ENCODE measurements around the gene OR4N2. TPM values are rescaled to one million over a fixed set of nuclear protein-coding genes. Genes with fewer than 3 reads are reported as not detected.
"Not testable (repeated sequence)": the region's sequence is repeated elsewhere in the genome, so short reads cannot be mapped to it uniquely, and the experiment has no call there.

The OR4N2 gene
- total RNA-seq, 4 donors from 2014 or later: not detected

DNA sequence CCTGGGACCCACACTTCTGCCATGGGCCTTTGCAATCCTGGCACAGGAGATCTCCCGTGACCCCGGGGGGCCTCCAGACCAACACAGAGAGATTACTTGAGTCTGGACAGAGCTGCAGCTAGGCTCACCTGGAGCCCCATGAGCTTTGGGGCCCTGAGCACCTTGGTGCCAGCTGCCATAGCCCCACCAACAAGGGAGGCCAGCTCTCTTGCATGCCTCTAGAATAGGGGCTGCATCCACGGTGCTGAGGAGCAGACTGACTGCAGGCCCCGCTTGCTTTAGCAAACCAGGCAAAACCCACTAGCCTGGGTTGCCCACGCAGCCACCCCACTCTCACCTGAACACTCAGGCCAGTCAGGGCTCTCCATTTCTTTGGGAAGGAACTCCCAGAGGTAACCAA is 3.7 kb upstream of the OR4N2 start:
- H3K36me3 ChIP-seq: no peaks in the 10 kb centered on the region
- no peaks in the 10 kb centered on the region for H3K4me1 ChIP-seq
- TF ChIP-seq, protein P1, sequence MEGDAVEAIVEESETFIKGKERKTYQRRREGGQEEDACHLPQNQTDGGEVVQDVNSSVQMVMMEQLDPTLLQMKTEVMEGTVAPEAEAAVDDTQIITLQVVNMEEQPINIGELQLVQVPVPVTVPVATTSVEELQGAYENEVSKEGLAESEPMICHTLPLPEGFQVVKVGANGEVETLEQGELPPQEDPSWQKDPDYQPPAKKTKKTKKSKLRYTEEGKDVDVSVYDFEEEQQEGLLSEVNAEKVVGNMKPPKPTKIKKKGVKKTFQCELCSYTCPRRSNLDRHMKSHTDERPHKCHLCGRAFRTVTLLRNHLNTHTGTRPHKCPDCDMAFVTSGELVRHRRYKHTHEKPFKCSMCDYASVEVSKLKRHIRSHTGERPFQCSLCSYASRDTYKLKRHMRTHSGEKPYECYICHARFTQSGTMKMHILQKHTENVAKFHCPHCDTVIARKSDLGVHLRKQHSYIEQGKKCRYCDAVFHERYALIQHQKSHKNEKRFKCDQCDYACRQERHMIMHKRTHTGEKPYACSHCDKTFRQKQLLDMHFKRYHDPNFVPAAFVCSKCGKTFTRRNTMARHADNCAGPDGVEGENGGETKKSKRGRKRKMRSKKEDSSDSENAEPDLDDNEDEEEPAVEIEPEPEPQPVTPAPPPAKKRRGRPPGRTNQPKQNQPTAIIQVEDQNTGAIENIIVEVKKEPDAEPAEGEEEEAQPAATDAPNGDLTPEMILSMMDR (IDR thresholded peaks at IDR 0.05): no peak
- TF ChIP-seq POLR2A (IDR thresholded peaks at IDR 0.05): no peak
- H3K4me3 ChIP-seq: no peak overlapping the region
- H3K27me3 ChIP-seq: no peaks in the 10 kb centered on the region
- no peaks in the 10 kb centered on the region for H3K9me3 ChIP-seq
- DNase-seq: no peak
- no peak overlapping the region for H3K27ac ChIP-seq

DNA sequence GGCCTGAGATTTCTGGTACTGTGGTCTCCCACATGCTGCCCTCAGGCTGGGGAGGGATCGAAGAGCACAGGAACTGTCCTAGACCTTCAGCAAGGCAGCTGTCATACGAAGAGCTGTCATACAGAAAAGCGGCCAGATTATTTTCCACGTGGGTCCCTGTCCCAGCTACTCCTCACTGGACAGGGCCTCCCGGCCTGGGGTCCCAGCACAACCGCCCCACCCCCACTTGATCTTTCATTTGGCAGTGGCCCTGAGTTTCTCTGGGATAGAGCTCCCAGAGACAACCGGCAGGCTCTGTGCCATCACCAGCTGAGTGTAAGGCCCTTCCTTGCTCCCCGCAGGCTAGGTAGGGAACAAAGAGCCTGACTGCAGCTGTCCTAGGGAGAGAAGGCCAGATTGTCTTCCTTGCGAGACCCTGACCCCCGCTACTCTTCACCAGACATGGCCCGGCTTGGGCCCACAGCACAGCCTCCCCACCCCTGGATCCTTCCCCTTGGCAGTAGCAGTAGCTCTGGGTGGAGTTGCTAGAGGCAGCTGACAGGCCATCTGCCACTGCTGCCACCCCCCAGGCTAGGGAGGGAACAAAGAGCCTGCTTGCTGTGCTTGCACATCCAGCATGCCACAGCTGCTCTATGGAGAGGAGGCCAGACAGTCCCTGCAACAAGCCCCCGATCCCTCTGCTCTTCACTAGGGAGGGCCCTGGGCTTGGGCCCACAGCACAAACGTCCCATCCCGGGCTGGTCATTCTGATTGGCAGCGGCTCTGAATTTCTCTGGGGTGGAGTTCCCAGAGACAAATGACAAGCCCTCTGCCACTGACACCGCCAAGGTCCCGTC is 3.1 kb upstream of the OR4N2 start:
- DNase-seq: no peak
- peaks cover 0 to 2% (median 0%) of the 10 kb centered on the region in 4 donors for H3K9me3 ChIP-seq
- TF ChIP-seq POLR2A (IDR thresholded peaks at IDR 0.05): no peak
- TF ChIP-seq, protein P1 (IDR thresholded peaks at IDR 0.05): no peak
- no peak overlapping the region for H3K27ac ChIP-seq
- no peak overlapping the region for H3K4me3 ChIP-seq
- H3K36me3 ChIP-seq: no peaks in the 10 kb centered on the region
- no peaks in the 10 kb centered on the region for H3K27me3 ChIP-seq
- H3K4me1 ChIP-seq: no peaks in the 10 kb centered on the region

DNA sequence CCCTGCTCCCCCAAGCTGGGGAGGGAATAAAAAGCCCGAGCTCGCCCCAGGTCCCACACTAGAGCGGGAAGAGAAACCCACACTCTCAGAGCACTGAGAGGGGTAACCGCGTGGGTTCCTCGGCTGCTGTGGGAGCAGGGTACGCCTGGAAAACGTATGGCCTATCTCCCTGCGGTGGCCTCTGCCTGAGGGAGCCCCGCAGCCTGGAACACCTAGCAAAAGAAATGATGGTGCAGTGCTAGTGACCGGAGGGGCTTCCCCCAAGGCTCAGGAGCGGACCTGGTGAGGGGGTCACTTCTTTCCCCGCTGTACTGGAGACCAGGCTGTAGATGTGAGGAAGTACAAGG is 2.5 kb upstream of the OR4N2 start:
- no peaks in the 10 kb centered on the region for H3K36me3 ChIP-seq
- peaks cover 0 to 8% (median 0%) of the 10 kb centered on the region in 4 donors for H3K9me3 ChIP-seq
- no peak overlapping the region for H3K27ac ChIP-seq
- H3K4me3 ChIP-seq: no peak overlapping the region
- H3K27me3 ChIP-seq: no peaks in the 10 kb centered on the region
- H3K4me1 ChIP-seq: no peaks in the 10 kb centered on the region
- TF ChIP-seq POLR2A (IDR thresholded peaks at IDR 0.05): no peak
- TF ChIP-seq, protein P1 (IDR thresholded peaks at IDR 0.05): no peak
- DNase-seq: no peak

DNA sequence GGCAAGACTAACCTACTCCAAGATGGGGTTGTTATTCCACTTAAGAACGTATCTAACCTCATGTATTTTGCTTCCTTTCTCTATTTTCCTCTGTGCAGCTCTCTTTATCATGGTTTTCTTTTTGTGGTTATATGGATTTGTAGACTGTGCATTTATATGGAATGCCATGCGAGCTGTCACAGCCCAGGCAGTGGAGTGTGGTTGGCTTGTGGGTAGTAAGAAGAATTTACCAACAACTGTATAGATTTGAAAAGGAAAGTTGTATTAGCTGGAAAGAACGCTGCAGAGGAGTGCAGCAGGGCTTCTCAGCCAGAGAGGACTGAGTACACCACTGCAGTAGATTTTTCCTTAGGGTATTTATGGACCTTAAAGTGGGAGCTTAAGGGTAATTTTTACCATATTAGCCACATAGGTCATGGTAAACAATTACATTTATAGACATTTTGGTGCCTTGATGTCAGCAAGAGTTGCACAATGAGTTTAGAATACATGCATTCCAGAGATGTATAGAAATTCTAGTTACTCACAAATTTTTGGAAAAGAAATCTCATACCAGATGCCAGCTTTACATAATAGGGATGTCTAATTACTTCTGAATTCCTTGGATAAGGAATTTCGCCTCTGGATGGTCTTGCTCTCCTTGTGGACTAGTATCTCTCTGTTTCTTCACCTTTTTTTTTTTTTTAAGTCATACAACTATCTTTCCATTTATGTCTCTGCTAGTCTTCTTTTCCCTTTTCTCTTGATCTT is 9.8 kb downstream of the OR4N2 start:
- not testable (repeated sequence) for H3K27ac ChIP-seq, DNase-seq, H3K9me3 ChIP-seq, H3K27me3 ChIP-seq, H3K36me3 ChIP-seq, H3K4me3 ChIP-seq, H3K4me1 ChIP-seq

DNA sequence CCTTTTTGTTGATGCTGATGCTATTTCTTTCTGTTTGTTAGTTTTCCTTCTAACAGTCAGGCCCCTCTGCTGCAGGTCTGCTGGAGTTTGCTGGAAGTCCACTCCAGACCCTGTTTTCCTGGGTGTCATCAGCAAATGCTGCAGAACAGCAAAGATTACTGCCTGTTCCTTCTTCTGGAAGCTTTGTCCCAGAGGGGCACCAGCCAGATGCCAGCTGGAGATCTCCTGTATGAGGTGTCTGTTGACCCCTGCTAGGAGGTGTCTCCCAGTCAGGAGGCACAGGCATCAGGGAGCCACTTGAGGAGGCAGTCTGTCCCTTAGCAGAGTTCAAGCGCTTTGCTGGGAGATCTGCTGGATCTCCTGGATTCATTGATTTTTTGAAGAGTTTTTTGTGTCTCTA is 16.3 kb downstream of the OR4N2 start:
- not testable (repeated sequence) for H3K4me1 ChIP-seq, H3K27ac ChIP-seq, H3K27me3 ChIP-seq, DNase-seq, H3K4me3 ChIP-seq, H3K36me3 ChIP-seq
- H3K9me3 ChIP-seq: peaks cover 0 to 12% (median 5%) of the 10 kb centered on the region in 4 donors

DNA sequence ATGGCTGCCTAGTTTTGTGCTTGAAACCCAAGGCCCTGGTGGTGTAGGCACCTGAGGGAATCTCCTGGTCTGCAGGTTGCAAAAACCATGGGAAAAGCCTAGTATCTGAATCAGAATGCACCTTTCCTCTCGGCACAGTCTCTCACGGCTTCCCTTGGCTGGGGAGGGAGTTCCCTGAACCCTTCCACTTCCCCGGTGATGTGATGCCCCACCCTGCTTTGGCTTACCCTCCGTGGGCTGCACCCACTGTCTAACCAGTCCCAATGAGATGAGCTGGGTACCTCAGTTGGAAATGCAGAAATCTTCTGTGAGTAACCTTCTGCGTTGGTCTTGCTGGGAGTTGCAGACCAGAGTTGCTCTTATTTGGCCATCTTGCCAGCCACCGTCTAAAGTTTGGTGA is 17.4 kb downstream of the OR4N2 start:
- not testable (repeated sequence) for DNase-seq, H3K27me3 ChIP-seq, H3K4me1 ChIP-seq, H3K27ac ChIP-seq, H3K36me3 ChIP-seq, H3K4me3 ChIP-seq
- H3K9me3 ChIP-seq: peaks cover 0 to 12% (median 5%) of the 10 kb centered on the region in 4 donors

DNA sequence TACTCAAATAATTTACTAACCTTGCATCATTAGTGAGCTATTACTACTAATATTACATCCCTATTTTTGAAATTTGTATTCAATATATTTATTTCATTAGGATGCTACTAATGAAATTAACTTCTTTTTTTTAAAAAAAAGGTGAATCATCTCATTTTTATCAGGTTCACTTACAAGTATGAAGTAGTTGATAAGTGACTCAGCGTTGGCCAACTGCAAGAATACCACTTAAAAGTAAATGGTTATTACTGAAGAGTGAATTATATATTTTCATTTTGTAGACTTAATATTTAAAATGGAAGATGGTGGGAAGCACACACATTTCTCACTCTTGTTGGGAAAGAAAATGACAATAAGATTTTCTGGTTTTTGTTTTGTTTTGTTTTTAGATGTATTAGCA is 19.6 kb downstream of the OR4N2 start:
- H3K4me3 ChIP-seq: no peak overlapping the region
- no peak overlapping the region for H3K27ac ChIP-seq
- no peaks in the 10 kb centered on the region for H3K27me3 ChIP-seq
- DNase-seq: no peak
- H3K36me3 ChIP-seq: no peaks in the 10 kb centered on the region
- TF ChIP-seq POLR2A (IDR thresholded peaks at IDR 0.05): no peak
- TF ChIP-seq, protein P1 (IDR thresholded peaks at IDR 0.05): no peak
- H3K4me1 ChIP-seq: no peaks in the 10 kb centered on the region
- H3K9me3 ChIP-seq: peaks cover 0 to 12% (median 5%) of the 10 kb centered on the region in 4 donors
